HL-60/S4 (cell line): ENCODE measurements around the gene GRIA3.

Experiments used
- in situ Hi-C: fragments of 300-500 bp; cut with MboI; formaldehyde crosslinking; loops from 2 replicates; pipeline ENCODE4 v1.14.3; 2022; ENCODE audit warnings: low sequenced_read_pairs

Gene GRIA3

DNA sequence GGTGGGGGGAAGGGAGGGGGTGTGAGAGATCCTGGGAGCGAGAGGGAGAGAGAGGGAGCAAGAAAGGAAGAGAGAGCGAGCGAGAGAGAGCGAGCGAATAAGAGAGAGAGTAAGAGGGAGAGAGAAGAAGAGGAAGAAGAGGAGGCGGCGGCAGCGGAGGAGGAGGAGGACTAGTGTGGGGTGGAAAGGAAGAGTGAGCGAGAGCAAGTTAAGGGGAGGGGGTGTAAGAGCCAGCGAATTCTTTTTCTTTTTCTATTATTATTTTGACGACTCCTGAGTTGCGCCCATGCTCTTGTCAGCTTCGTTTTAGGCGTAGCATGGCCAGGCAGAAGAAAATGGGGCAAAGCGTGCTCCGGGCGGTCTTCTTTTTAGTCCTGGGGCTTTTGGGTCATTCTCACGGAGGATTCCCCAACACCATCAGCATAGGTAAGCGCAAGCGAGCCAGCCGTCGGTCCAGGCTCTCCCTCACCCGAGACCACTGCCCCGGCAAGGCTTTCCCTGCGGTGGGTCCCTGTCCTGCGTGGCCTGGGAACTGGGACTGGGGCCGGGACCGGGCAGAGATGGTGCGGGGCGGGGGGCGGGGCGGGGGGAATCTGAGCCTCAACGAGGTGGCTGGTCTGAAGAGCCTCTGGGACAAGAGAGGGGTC, at the start of gene GRIA3:
Gene GRIA3, plus strand, starts transcription at position 60 of the 647 bp plus-strand sequence. Its CDS starts 258 bp downstream, at position 318.
- in situ Hi-C loops, result no loop called here

DNA sequence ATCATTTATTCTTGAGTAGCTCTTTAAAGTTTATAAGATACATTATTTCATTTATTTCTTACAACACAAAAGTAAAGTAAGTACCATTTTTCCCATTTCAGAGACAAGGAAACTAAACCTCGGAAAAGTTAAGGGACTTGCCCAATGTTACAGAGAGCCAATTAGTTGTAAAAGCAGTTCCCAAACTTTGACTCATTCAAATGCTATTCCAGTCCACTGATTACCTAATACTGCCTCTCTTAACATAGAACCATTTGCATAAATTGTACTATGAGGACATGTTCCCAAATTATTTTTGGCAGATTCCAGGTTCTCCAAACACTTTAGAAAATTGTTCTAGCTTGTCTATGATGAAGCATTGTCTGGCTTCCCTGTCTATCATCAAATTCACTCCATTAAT, 45.6 kb upstream of the GRIA3 start:
- in situ Hi-C loops, result no loop called here

DNA sequence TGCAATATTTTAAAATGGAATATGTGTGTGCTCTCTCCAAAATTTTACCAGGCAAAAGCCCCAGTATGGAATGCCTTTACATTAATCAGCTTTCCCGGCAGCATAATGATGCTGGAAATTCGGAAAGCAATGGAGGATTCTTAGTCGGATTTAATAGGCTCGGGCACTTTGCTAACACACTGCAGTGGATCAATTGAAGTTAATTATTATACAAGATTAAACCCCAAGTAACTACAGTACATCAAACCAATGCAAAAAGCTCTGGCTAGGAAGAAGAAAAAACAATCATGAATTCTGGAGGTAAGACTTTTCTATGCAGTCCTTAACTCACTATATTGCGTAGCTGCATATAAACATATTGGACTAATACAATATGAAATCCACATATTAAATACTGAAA, 43.6 kb upstream of the GRIA3 start:
- in situ Hi-C loops, result no loop called here

DNA sequence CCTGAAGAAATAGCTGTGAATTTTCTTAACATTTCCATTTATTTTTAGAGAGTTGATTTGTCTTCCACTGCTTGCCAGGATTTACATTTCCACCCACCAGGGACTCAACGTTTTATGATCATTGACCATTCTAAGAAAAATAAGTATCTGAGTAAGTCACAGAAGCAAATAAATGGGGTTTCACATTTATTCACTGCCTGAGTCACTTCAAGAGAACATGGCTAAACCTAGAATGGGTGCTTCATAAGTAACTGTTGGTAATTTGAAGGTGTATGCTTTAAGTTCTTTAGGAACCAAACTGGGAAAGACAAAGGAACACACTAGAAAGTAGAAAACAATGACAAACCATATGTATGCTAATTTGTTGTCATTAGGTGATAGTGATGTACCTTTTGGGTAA, 43.2 kb upstream of the GRIA3 start:
- in situ Hi-C loops, result no loop called here

DNA sequence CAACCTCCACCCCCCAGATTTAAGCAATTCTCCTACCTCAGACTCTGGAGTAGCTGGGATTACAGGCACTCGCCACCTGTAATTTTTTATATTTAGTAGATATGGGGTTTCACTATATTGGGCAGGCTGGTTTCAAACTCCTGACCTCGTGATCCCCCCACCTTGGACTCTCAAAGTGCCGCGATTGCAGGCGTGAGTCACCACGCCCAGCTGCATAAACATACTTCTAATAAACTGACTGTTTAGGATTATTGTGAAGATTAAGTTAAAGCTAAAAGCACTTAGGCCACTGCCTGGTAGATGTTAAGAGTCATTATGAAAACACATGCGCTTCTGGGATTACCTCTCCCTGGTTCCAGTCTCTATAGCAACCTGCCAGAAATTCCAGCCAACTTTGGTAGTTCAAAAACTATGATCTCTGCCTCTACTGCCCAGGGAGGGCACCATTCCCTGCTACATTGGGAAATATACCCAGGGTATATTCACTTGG, 30.2 kb upstream of the GRIA3 start:
- in situ Hi-C loops, result no loop called here

DNA sequence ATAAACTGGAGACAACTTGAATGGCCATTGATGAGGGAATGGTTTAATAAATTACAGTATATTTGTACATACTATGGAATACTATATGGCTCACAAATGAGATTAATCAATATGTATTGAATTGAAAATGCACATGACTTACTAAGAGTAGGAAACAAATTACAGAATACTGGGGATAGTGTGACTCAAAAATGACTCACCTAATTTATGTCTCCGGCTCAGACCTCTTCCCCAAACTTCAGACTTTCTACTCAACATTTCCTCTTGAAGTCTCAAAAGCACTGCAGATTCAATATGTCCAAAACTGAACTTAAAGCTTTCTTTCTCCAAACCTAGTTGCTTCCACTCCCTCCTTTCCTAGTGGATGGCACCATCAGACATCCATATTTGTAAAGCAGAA, 28.8 kb upstream of the GRIA3 start:
- in situ Hi-C loops, result no loop called here

DNA sequence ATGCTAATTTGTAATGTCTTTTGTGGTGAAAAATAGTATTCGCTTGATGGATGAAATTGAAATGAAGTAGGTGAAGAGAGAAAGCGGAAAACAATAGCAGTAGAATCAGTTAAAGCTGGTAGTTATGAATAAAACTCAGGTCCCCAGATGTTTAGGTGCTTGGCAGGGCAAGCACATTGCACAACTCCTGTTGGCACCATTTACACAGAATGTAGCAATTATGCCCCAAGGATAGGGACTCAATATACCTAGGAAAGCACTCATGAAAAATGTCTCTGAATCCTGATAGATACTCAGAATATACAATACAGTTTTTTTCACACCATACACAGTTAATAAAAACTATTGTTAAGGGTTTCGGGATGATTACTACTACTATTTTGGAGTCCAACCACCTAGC, 26.5 kb upstream of the GRIA3 start:
- in situ Hi-C loops, result no loop called here

DNA sequence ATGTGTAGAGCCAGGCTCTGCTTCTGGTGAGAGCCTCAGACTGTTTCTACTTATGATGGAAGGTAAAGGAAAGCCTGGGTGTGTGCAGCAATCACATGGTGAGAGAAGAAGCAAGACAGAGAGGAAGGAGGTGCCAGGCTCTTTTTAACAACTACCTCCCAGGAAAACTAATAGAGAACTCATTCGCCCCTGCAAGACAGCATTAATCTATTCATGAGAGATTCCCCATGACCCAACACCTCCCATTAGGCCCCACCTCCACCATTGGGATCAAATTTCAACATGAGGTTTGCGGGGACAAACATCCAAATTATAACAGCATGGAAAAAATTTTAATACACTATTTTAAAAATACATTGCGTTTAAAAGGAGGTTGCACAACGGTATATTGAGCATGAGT, 24.7 kb upstream of the GRIA3 start:
- in situ Hi-C loops, result no loop called here

DNA sequence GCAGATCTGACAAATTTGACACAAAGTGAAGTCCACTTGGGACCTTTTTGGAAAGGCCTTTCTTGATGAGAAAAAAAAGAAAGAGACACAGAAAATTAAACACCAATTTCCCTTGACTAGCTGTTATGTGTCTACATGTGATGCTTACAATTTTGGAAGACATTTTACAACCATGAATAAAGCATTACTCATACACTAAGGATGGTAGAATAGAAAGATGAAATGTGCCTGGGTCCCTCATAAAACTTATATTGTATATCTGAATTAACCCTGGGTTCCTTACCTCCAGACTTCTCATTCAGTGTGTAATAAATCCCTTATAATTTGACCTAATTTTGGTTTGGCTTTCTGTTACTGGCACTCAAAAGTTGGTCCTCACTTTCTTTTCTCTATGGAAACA, 16.5 kb upstream of the GRIA3 start:
- in situ Hi-C loops, result no loop called here

DNA sequence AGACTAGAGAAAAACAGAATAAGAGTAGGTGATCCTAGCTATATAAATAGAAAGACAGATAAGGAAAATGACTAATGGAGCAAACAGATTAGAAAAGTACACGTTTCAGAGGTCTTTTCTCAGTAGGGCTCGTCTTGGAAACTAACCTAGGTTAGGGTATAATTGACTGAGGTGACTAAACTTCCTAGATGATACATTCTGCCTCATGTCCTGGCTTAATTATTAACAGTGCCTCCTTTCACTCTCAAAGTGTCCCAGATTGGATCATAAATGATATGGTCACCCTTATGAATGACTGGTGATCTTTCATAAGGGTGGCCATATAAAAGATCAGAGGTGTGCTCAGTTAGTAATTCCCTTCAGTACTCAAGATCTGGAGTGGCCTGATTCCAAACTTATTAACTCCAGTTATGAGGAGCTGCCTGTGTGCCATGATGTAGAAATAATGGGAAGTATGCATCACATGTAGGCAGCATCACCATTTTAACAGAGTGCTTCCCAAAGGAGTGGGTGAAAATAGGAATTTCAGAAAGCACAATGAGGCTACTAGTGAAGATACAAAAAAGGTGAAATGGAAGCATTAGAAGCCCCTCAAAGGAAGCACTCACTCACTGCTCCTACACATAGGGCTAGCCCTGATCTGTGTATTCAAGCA, 14.7 kb upstream of the GRIA3 start:
- in situ Hi-C loops, result no loop called here

DNA sequence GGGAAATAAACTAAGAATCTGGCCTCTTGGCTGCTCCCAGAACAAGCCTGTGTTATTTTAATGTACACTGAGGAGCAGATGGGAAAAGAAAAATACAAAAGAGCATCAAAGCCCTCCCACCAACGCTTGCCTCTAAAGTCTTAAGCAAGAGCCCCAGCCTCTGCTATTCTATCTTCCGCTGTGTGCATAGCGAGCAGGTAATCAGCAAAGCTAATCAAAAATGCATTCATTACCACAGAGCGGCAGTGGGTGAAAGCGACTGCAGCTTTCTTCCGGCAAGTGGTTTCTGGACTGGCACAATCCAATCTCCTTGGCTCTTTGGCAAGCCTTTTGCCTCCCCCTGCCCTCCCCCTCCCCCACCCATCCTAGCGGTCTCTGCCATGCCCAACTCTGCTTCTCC, 13.5 kb upstream of the GRIA3 start:
- in situ Hi-C loops, result no loop called here

DNA sequence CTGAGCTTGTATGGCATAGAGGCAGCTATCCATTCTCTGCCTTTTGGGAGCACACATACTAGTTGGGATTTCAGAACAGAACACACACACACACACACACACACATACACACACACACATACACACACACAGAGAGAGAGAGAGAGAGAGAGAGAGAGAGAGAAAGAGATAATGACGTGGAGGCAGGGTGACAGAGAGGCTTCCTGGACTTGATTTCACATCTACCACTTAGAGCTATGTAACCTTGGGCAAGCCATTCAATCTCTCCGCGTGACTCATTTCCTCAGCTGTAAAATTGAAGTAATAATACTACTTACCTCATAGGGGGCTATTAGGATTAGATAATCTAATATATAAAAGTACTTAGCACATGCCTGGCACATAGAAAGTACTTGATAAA, 12.3 kb upstream of the GRIA3 start:
- in situ Hi-C loops, result no loop called here

DNA sequence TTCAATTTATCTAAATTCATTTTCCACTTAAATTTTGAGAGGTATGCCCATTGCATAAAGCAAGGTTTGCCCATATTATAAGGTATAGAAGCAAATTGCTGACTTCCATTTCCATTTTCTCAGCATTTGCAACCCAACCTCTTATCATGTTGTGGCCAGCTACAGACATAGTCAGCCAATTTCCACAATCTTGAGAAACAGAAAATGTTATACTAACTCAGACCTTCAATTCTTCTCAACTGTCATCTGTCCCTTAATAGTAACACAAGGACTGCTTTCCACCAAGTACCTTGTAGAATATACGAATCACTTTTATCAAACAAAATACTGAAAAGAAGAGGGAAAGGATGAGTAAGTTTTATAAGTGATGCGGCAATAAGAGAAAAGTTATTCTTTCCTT, 11.2 kb upstream of the GRIA3 start:
- in situ Hi-C loops, result no loop called here

DNA sequence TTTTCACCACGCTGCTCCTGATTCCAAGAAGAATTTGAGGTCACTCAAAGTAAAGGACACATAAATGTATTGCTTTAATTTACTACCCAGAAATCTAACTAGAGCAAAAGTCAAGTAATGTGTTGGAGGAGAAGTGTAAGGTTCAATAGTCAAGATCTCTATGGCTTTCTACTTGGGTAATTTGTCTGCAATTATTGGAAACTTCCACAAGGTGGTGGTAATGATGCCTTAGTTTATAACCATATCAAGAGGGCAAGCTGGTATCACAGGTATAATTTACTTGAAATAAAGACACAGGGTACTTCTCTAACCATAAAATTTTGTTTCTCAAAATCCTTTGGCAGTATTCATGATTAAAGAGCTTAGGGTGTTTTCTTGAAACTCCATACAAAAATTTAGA, 10.2 kb upstream of the GRIA3 start:
- in situ Hi-C loops, result no loop called here

DNA sequence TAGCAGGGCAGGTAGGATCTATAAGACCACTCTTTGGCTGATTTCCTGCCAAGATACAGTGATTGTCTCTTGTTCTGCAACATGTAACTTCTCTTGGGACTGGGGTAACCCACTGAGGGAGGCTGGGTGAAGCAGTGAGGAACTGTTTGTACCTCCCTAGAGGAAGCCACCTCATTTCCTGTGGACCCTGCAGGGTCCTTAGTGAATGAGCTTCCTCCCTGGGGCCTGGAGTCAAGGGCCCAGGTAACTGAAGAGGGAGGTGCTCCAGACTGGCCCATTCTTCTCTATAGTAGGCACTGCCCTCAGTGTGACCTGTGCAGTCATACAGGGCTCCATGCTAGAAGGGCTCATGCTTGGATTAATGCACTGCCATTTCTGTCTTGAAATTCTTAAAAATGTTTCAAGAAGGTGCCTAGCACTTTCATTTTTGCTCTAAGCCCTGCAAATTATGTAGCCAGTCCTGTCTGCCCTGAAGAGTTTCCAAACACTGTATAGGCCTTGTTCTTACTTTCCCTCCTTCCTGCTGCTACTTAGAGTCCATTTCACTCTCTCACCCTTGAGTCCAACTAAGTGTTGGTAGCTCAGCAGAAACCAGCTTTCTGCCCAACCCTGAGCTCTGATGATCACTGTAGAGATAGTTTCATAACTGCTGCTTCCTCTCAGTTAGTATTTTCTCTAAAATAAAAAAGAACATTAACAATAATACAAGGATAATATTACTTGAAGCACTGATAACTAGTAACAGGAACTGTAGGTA, 8.5 kb upstream of the GRIA3 start:
- in situ Hi-C loops, result no loop called here

DNA sequence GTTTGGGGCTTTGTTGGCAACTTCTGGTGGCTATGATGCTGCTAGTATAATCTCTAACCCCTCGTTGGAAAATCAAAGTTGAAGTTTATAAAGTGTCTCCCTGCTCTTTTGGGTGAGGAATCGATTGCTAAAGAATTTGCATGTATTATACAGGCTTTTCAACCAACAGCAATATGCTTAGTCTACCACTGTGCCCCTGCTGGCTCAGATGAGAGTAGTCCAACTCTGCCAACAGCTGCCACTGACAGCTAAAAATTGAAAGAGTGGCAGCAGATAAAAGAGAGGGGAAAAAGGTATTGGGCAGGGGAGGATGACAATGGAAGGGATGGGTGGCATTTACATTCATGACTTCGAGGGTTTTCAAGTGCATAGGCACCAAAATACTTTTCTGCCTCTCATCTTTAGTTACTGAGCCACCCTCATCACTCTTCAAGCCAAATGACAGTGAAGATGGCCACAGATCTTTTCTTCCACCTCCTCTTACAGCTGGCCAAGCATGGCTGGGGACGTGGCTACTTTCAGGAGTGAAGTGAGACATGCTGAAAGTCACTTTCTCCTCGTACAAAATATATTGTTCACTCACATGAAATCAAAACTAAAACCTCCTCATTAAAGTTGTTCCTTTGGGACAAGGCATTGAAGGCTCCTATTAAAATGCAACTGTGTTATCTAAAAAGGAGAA, 2.7 kb upstream of the GRIA3 start:
- in situ Hi-C loops, result no loop called here

DNA sequence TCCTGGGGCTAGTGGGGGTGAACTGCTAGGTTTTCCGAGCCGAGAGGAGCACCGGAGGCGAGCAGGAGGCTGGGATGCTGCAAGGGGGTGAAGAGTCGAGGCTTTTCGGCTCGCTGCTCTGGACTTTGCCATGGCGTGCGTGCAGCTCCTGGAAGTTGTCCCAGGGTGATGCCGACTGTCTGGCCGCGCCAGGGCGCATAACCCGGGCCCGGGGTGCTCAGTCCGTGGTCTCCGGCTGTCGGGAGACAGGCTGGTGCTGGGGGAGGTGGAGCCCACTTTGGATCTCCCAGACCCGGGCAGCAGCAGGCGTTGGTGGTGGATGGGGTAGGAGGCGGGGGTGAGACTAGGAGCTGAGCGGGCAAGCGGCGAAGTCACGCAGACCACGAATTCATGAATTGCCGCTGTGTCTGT, 793 bp downstream of the GRIA3 start:
- in situ Hi-C loops, result no loop called here

DNA sequence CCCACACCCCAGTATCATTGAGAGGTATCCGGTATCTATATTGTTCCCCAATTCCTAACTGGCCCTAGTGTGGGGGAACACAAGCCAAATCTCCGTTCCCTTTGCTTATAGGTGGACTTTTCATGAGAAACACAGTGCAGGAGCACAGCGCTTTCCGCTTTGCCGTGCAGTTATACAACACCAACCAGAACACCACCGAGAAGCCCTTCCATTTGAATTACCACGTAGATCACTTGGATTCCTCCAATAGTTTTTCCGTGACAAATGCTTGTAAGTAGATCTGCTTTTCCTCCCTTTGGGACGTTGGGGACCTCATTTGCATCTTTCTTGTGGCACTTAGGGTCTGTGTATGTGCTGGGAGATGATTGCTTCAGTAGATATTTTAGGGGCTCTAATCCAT, 1.6 kb downstream of the GRIA3 start:
- in situ Hi-C loops, result no loop called here

DNA sequence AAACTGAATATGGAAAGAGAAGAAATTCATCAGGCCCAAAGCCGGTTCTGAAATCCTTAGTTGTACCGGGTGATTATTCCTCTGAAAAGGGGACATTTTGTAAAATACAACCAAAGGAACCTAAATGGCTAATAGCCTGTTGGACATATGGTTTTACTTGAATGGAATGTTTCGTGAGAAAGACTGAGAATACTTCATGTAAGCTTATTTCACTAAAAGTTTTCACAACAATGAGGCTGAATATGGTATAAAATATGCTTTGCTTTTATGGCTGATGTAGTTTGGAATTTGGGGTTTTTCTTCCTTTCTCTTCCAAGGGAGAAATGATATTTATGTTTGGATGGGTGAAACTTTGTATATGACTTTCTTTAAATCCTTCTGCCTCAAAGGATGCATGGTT, 2.7 kb downstream of the GRIA3 start:
- in situ Hi-C loops, result no loop called here

DNA sequence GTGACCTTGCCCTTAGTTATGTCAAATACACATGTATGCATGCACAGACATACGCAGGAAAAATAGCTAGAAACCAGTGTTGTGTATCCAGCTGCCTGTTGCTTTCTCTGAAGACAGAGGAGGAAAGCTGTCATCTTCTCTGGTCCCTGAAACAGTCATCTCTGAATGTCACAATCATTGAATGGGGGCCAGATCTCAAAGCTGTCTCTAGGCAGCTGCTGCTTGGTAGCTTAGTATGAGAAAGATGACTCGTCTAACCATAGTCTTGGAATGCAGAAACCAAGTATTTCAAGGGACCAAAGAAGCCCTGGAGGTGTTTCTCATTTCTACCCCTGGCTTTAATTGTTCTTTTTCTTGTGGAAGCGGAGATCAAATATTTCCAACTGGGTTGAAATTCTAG, 4.0 kb downstream of the GRIA3 start:
- in situ Hi-C loops, result no loop called here

DNA sequence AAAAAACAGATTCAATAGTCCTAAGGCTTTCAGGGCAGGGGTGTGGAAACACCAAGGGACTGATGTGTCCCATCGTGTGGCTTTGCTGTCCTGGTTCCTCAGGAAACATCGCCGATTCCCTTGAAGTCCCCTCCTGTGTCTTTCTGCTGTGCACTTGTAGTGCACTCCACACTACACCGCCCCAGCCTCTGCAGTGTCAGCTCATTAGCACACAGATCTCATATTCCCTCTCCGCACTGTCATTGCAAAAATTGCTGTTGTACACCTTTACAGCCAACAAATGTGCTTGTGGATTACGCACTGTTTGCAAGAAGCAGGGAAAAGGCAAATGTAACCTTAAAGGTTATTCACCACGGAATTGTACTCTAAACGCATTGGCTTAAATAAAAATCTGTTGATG, 5.3 kb downstream of the GRIA3 start:
- in situ Hi-C loops, result no loop called here

DNA sequence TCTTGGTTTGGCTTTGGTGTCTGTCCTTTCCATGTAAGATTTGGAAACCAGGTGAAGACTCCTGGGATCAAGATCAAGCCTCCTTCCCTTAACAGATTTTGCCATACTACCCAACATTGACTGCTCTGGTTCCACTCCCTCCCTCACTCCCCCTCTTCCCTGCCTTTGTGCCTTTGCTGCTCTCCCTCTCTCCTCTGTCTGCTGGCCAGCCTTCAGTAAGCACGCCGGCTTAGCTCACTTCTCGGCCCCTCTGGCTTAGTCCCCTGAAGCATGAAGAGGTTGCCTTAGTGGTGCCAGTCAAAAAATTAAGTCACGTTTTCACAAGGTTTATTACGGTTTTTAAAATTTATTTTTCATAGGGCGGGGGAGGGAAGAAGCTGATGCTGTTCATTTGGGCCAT, 6.0 kb downstream of the GRIA3 start:
- in situ Hi-C loops, result no loop called here
